ENCODE results near the gene MRPS17. TPM values are rescaled to one million over a fixed set of nuclear protein-coding genes. Genes with fewer than 3 reads are reported as not detected.

MRPS17 gene
- total and polyA plus RNA-seq, 2 experiments from 2014 or later, result 13.7 to 26.1 TPM

- TF ChIP-seq CTCF (IDR thresholded peaks at IDR 0.05; ENCODE audit: poor library complexity) (no peak), EZH2phosphoT487 (IDR thresholded peaks at IDR 0.05; ENCODE audit: low read depth, severe bottlenecking, unreplicated experiment) (no peak), EZH2 (IDR thresholded peaks at IDR 0.05; ENCODE audit: borderline replicate concordance) (no peak)
- no peak for DNase-seq (ENCODE audit: low spot score)
- Histone ChIP-seq H3K9me3 (ENCODE audit: low read depth) (no peaks in the 10 kb centered on the region), H3K9me2 (replicated peaks; ENCODE audit: insufficient read depth) (no peaks in the 10 kb centered on the region), H3K79me2 (peaks cover 54% of the 10 kb centered on the region), H3K36me3 (replicated peaks; ENCODE audit: insufficient read depth, low read depth) (no peaks in the 10 kb centered on the region), H4K20me1 (ENCODE audit: insufficient read depth, poor library complexity, severe bottlenecking) (peaks cover 15% of the 10 kb centered on the region), H3K27ac (no peak overlapping the region), H3K4me1 (ENCODE audit: insufficient read depth) (no peaks in the 10 kb centered on the region), H2AFZ (no peak overlapping the region), H3K4me3 (no peak overlapping the region), H3K4me2 (no peak overlapping the region), H3K27me3 (no peaks in the 10 kb centered on the region)
- WGBS (ENCODE audit: low lambda C conversion rate, missing lambda C conversion rate), result 83% methylated on average over 4 of the region's 4 CpGs
Observed at GRCh38 chr7:55977831-55978230, 26.2 kb downstream of the MRPS17 start.

- Histone ChIP-seq H3K9me3 (ENCODE audit: low read depth) (no peaks in the 10 kb centered on the region), H2AFZ (no peak overlapping the region)
- 96% methylated on average over 3 of the region's 3 CpGs for WGBS (ENCODE audit: low lambda C conversion rate, missing lambda C conversion rate)
Observed at GRCh38 chr7:55980266-55980665, 28.6 kb downstream of the MRPS17 start.

GRCh38 chr7:55983537-55983936 lies 31.9 kb downstream of the MRPS17 start:
- Histone ChIP-seq H3K79me2 (peaks cover 6% of the 10 kb centered on the region), H4K20me1 (ENCODE audit: insufficient read depth, poor library complexity, severe bottlenecking) (no peaks in the 10 kb centered on the region), H3K27ac (no peak overlapping the region), H2AFZ (no peak overlapping the region), H3K4me2 (no peak overlapping the region), H3K36me3 (replicated peaks; ENCODE audit: insufficient read depth, low read depth) (no peaks in the 10 kb centered on the region), H3K27me3 (no peaks in the 10 kb centered on the region), H3K4me1 (ENCODE audit: insufficient read depth) (no peaks in the 10 kb centered on the region), H3K4me3 (no peak overlapping the region), H3K9me2 (replicated peaks; ENCODE audit: insufficient read depth) (no peaks in the 10 kb centered on the region), H3K9me3 (ENCODE audit: low read depth) (no peaks in the 10 kb centered on the region)
- TF ChIP-seq EZH2 (IDR thresholded peaks at IDR 0.05; ENCODE audit: borderline replicate concordance) (no peak), EZH2phosphoT487 (IDR thresholded peaks at IDR 0.05; ENCODE audit: low read depth, severe bottlenecking, unreplicated experiment) (no peak), CTCF (IDR thresholded peaks at IDR 0.05; ENCODE audit: poor library complexity) (no peak)
- 83% methylated on average over 3 of the region's 3 CpGs for WGBS (ENCODE audit: low lambda C conversion rate, missing lambda C conversion rate)
- no peak for DNase-seq (ENCODE audit: low spot score)

More at GRCh38 chr7:55980266-55980665, 28.6 kb downstream of the MRPS17 start:
- Histone ChIP-seq H3K79me2 (peaks cover 31% of the 10 kb centered on the region), H3K9me2 (replicated peaks; ENCODE audit: insufficient read depth) (no peaks in the 10 kb centered on the region), H3K4me2 (no peak overlapping the region), H3K27me3 (no peaks in the 10 kb centered on the region), H3K4me3 (no peak overlapping the region), H4K20me1 (ENCODE audit: insufficient read depth, poor library complexity, severe bottlenecking) (peaks cover 15% of the 10 kb centered on the region), H3K4me1 (ENCODE audit: insufficient read depth) (no peaks in the 10 kb centered on the region), H3K27ac (no peak overlapping the region), H3K36me3 (replicated peaks; ENCODE audit: insufficient read depth, low read depth) (no peaks in the 10 kb centered on the region)
- no peak for DNase-seq (ENCODE audit: low spot score)
- TF ChIP-seq EZH2 (IDR thresholded peaks at IDR 0.05; ENCODE audit: borderline replicate concordance) (no peak), EZH2phosphoT487 (IDR thresholded peaks at IDR 0.05; ENCODE audit: low read depth, severe bottlenecking, unreplicated experiment) (no peak), CTCF (IDR thresholded peaks at IDR 0.05; ENCODE audit: poor library complexity) (no peak)

GRCh38 chr7:55992346-55992745 lies 40.7 kb downstream of the MRPS17 start:
- TF ChIP-seq EZH2 (IDR thresholded peaks at IDR 0.05; ENCODE audit: borderline replicate concordance) (no peak), EZH2phosphoT487 (IDR thresholded peaks at IDR 0.05; ENCODE audit: low read depth, severe bottlenecking, unreplicated experiment) (no peak), CTCF (IDR thresholded peaks at IDR 0.05; ENCODE audit: poor library complexity) (no peak)
- no peak overlapping the region for H3K27ac ChIP-seq
- no peak overlapping the region for H2AFZ ChIP-seq
- H3K4me1 ChIP-seq (ENCODE audit: insufficient read depth), result no peaks in the 10 kb centered on the region
- H3K4me2 ChIP-seq, result no peak overlapping the region
- no peak for DNase-seq (ENCODE audit: low spot score)
- no peaks in the 10 kb centered on the region for H3K36me3 ChIP-seq (replicated peaks; ENCODE audit: insufficient read depth, low read depth)
- no peaks in the 10 kb centered on the region for H3K27me3 ChIP-seq
- no peaks in the 10 kb centered on the region for H3K9me2 ChIP-seq (replicated peaks; ENCODE audit: insufficient read depth)
- H3K79me2 ChIP-seq, result no peaks in the 10 kb centered on the region
- no peaks in the 10 kb centered on the region for H4K20me1 ChIP-seq (ENCODE audit: insufficient read depth, poor library complexity, severe bottlenecking)
- H3K4me3 ChIP-seq, result no peak overlapping the region
- no peaks in the 10 kb centered on the region for H3K9me3 ChIP-seq (ENCODE audit: low read depth)
- WGBS (ENCODE audit: low lambda C conversion rate, missing lambda C conversion rate), result 92% methylated on average over 3 of the region's 3 CpGs

All from hepatocyte (in vitro differentiated cells).